Ecto neural progenitor cell (in vitro differentiated cells): Measurements from ENCODE around the gene TBX2.

ENCODE experiments used
- DNase-seq: peaks from one replicate; pipeline ENCODE4 v3.0.0-alpha.2; 2018; ENCODE audit warnings: low spot score

TBX2 gene

DNA sequence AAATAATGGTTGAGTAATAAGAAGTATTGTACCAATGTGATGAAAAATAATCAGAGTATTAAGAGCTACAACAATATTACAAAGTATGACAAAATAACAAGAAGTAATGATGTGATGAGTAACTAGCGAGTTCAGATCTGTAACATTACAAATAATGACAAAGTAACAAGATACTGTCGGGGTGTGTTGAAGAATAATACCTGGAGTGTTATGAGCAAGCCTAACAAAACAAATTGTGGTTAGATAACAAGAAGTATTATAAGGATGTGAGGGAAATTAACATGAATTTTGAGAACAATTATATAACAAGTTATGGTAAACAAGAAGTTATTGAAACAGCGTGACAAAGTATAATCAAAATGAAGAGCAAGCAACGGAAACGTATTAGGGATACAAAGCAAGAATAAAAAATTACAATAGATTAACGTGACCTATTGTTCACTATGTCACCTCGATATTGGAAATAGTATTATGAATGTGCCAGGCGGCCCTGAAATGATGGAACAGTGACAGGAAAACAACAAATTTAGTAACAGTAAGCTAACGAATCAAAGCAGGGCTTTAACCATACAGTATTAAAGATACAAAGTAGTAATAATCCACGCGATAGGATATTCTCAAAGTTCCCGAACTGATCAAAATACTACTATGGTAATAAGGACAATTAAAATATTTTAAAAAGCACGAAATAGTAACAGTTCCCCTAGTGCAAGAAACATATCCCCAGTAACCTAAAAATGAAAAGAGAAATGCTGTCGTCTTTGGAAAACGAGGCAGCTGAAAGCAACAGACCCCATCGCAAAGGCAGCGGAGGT is 54.1 kb downstream of the TBX2 start:
- DNase-seq = no peak

- peak; percentile 76 for DNase-seq
These were observed 55.0 kb downstream of the TBX2 start for GRCh38 chr17:61454381-61455323.

- DNase-seq = peak; percentile 66
These were observed 55.8 kb downstream of the TBX2 start for GRCh38 chr17:61455324-61456060.

GRCh38 chr17:61456061-61456681 is 56.5 kb downstream of the TBX2 start:
- DNase-seq = no peak

DNA sequence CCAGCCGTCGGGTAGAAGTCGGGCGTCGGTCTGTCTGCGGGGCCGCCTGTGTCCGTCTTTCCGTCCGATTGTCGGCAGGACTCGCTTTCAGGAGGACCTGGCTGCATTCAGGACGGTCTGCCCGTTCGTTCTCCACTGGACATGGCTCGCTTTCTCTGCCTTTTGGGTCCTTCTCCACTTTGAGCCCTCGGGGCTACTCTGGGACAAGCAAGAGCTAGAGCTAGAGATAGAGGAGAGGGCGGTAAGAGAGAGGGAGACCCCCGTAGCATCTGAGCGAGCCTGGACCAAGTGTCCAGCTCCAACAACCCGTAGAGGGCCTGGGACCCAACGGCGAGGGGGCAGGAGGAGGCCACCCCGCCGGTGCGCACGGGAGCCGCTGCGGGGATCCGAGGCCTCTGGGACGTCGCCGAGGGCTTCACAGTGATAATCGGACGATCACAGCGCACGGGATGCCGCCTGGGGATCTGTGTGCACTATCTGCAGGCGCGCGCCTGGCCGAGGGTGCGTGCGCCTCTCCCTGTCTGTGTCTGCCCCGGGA is 57.1 kb downstream of the TBX2 start:
- DNase-seq = peak; percentile 66

DNA sequence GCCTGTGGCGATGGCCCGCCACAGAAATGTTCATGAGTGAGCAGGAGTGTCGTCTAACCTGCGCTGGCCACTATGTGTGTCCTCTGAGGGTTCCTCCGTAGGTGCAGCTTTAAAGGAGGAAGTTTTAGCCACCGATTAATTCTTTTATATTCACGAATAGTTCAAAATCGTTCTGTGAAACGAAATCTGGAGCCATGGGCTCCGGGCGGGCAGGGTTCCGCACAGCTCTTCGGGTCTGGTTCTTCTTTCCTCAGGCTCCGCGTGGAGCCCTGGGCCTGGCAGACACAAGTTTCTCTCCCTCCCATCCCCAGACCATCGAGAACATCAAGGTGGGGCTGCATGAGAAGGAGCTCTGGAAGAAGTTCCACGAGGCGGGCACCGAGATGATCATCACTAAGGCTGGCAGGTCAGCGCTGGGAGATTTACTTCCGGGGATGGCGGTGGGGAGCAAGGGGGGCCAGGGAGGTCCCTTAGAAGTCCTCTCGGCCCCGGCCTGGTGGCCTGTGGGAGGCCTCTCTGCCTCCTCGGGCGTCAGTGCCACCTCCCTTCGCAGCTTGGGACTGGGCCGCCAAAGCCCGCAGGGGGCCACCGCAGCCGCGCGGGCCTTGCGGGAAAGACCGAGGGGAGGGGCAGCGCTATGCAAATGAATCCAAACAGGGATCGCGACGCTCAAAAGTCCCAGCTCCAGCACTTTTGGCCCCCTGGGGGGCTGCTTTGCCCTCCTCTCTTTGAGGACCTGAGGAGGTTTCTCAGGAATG is 57.8 kb downstream of the TBX2 start:
- peak; percentile 72 for DNase-seq

GRCh38 chr17:61458000-61458399 is 58.4 kb downstream of the TBX2 start:
- no peak for DNase-seq

DNA sequence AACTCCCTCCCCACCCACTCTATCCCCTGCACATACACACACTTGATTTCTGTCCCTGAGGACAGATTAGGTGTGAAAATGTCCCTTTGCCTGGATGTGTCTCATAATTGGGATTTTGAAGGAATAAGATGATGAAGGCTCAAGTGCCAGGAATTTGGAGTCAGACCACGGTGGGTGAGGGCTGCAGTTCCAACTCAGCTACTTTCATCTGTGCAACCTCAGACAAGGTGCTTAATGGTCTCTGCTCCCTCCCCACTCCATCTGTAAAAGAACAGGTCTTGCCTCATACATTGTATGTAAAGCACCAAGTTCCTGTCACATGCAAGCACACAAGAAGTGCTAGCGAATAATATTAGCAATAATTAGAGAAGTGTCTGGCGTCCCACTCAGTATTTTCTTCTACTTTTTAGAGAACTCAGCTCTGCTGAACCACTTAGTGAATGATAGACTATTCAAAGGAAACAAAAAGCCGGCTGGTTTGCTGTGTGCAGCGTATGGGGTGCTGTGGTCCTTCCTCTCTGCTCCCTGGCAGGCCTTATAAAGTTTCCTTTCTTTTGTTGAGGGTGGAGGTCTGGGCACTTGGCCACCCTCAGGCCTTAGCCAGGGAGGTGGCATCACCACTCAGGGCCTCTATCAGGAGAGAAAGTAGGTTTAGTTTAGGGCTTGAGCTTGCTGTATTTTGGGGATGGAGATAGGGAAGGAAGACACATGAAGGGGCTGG is 58.9 kb downstream of the TBX2 start:
- peak; percentile 43 for DNase-seq
